ENCODE measurements around the gene ZNF850. TPM values are rescaled to one million over a fixed set of nuclear protein-coding genes. Genes with fewer than 3 reads are reported as not detected.
A peak's percentile ranks its signal among the peaks of the same experiment; 100 is the strongest.

ZNF850 gene
- total and polyA plus RNA-seq, 11 donors = 0.84 to 7.3 (median 3.9) TPM

DNA sequence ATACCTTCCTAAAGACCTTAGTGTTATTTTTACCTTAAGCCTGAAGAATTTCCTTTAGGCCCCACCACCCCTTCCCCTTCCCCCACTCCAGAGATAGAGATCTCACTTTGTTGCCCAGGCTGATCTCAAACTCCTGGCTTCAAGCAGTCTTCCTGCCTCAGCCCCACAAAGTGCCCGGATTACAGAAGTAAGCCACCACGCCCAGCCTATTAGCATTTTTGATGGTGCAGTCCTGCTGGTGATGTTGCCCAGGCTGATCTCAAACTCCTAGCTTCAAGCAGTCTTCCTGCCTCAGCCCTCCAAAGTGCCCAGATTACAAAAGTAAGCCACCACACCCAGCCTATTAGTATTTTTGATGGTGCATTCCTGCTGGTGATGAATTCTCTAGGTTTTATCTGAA is 63.2 kb downstream of the ZNF850 start:
- no peak overlapping the region for H3K4me3 ChIP-seq

DNA sequence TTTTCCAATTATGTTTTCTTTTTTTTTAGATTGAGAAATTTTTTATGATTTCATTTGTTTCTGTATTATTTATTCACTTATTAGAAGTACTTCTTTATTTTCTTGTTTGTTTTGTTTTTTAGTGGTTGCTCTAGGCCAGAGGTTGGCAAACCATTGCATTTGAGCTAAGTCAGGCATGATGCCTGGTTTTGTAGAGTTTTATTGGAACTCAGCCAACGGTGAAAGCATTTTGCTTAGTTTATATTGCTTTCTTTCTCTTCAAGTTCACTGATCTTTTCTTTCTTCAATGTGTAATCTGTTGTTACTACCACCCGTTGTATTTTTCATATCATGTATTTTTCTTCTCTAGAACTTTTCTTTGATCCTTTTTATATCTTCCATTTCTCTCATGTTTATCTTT is 65.5 kb downstream of the ZNF850 start:
- 50 to 98% (median 82%) methylated on average over 1 to 2 of the region's 2 CpGs for WGBS, 4 donors
- Histone ChIP-seq H3K27ac (no peak overlapping the region), H3K27me3 (no peaks in the 10 kb centered on the region), H3K4me1 (no peaks in the 10 kb centered on the region), H3K4me3 (no peak overlapping the region), H3K9me3 (peaks cover 0 to 93% (median 82%) of the 10 kb centered on the region in 12 donors), H3K36me3 (peaks cover 0 to 74% (median 3%) of the 10 kb centered on the region in 9 donors)
- no peak for TF ChIP-seq CTCF (IDR thresholded peaks at IDR 0.05)
- TF ChIP-seq POLR2A (IDR thresholded peaks at IDR 0.05) = no peak
- intact Hi-C loops (cut with DNase I) = no loop called here
- ATAC-seq (no peak), DNase-seq (no peak)

More for the DNA sequence above, 63.2 kb downstream of the ZNF850 start:
- ATAC-seq (no peak), DNase-seq (no peak)
- TF ChIP-seq POLR2A (IDR thresholded peaks at IDR 0.05) (no peak), CTCF (IDR thresholded peaks at IDR 0.05) (no peak)
- Histone ChIP-seq H3K9me3 (peaks cover 0 to 100% (median 94%) of the 10 kb centered on the region in 12 donors), H3K36me3 (peaks cover 15 to 88% (median 26%) of the 10 kb centered on the region in 9 donors), H3K27ac (no peak overlapping the region), H3K27me3 (no peaks in the 10 kb centered on the region), H3K4me1 (no peaks in the 10 kb centered on the region)
- intact Hi-C loops (cut with DNase I) = no loop called here
- 74 to 96% (median 77%) methylated on average over 2 of the region's 2 CpGs for WGBS, 4 donors

DNA sequence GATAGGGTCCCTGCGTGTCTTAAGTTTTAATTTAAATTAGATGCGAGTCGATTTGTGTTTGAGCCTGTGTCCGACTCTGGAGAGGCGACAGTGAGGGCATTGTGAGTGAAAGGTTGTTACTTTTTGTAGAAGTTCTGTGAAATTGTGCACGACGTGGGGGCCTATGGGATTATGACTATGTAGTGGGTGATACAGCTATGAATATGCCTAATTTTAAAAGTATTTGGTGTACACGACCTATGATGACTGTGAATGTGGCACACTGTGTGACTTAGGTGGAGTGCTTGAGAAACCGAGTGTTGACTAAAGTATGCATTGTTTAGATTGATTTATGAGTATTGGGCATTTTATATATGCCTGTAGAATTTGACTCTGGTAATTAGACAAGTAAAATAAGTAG is 84.5 kb downstream of the ZNF850 start:
- DNase-seq (no peak), ATAC-seq (no peak)
- H3K27ac ChIP-seq = peak overlapping the region in 8 of 12 donors; percentile 53 to 82 (median 72)
- peak overlapping the region; percentile 59 to 91 (median 80) for H3K4me3 ChIP-seq
- H3K4me1 ChIP-seq = peaks cover 0 to 20% (median 14%) of the 10 kb centered on the region in 12 donors
- TF ChIP-seq POLR2A (IDR thresholded peaks at IDR 0.05) = no peak
- TF ChIP-seq CTCF (IDR thresholded peaks at IDR 0.05) = no peak
- 8 to 15% (median 10%) methylated on average over 9 of the region's 9 CpGs for WGBS, 4 donors
- H3K36me3 ChIP-seq = peaks cover 0 to 46% (median 38%) of the 10 kb centered on the region in 9 donors
- H3K27me3 ChIP-seq = no peaks in the 10 kb centered on the region
- peaks cover 0 to 34% (median 6%) of the 10 kb centered on the region in 12 donors for H3K9me3 ChIP-seq
- intact Hi-C loops (cut with DNase I) = loop anchor here in 3 of 10 donors (5.0 to 10.0 kb wide), 3 partner anchors 84 to 167 kb away; partner anchors contain the start of genes ZNF260 (in 2 of the 3), ZNF345 (in 1 of the 3) and ZNF850 (in 1 of the 3)

DNA sequence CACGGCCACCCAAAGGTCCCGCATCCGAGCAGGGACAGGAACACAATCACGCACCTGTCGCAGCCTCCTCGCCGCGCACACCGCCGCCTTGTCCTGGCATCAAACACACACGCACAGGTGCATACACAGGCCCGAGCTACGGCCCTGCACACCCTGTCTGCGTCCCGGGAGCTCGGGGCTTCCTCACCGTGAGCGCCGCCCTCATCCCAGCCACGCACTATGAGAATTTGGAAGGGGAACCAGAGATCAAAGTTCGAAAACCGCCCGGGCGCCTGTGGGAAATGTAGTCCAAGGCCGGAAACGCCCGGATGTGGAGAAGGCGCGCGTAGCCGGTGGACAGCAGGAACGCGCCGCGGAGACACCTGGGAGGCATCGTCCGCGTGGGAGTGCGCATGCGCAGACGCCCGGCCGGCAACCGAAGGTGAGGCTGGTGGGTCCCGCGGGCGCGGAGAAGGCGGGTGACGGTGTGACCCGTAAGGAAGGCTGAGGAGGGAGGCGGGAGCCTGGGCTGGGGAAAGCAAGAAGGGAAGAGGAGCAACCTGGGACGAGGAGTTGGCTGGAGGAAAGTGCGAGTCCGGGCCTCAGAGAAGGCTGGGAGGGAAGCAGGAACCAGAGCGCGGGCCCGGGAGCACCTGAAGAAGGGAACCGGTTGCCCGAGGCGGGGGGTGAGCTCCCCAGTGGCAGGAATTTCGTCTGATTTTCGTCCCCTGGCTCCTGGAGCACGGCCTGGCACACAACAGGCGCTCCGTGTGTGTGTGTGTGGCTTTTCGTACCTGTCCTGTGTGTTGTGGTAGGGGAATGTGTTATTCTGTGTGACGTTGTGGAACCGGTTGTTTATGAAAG is 85.2 kb downstream of the ZNF850 start, which contains the start of gene ZNF567:
Gene ZNF567, plus strand, starts transcription at position 399 of the 843 bp plus-strand sequence. CDS start 7,256 bp downstream, outside the sequence.
- TF ChIP-seq POLR2A (IDR thresholded peaks at IDR 0.05) (peak in 1 of 2 donors; percentile 89), CTCF (IDR thresholded peaks at IDR 0.05) (no peak)
- intact Hi-C loops (cut with DNase I) = loop anchor here in 5 of 10 donors (2.0 to 10.0 kb wide), 5 partner anchors 15 to 167 kb away; partner anchors contain the start of genes ZNF260 (in 2 of the 5), ZNF345 (in 1 of the 5), ZNF461 (in 1 of the 5) and ZNF850 (in 1 of the 5)

More for the DNA sequence above, 85.2 kb downstream of the ZNF850 start, which contains the start of gene ZNF567:
- peak within 1 kb of the TSS in 11 of 12 donors; percentile 53 to 82 (median 73) for H3K27ac ChIP-seq
- peaks cover 0 to 20% (median 14%) of the 10 kb centered on the region in 12 donors for H3K4me1 ChIP-seq
- 0% methylated on average over 61 to 69 of the region's 69 CpGs for WGBS, 4 donors
- peak within 1 kb of the TSS; percentile 59 to 91 (median 80) for H3K4me3 ChIP-seq
- peaks cover 0 to 29% (median 6%) of the 10 kb centered on the region in 12 donors for H3K9me3 ChIP-seq
- H3K36me3 ChIP-seq = peaks cover 0 to 41% (median 31%) of the 10 kb centered on the region in 9 donors
- no peaks in the 10 kb centered on the region for H3K27me3 ChIP-seq
- DNase-seq (peak; percentile 98 to 99 (median 98)), ATAC-seq (peak; percentile 99 to 100 (median 99))

All from heart left ventricle (tissue), 16 donors.